GM23248 (cell line): Measurements from ENCODE around the gene ZNF367. TPM values are rescaled to one million over a fixed set of nuclear protein-coding genes. Genes with fewer than 3 reads are reported as not detected.

Experiments used
- DNase-seq: peaks from one replicate; pipeline ENCODE4 v3.0.0-alpha.2; 2015
- H2AFZ ChIP-seq: fragments of 200-600 bp; sonication (generic); 2 replicates; pipeline ENCODE4 v1.6.1; 2016; ENCODE audit warnings: antibody characterized with exemption
- H3F3A ChIP-seq: fragments of 200-600 bp; sonication (generic); 2 replicates; pipeline ENCODE4 v1.6.1; 2016; ENCODE audit warnings: mild to moderate bottlenecking, antibody characterized with exemption, mixed run types; ENCODE audit not compliant: insufficient read depth
- H3K27ac ChIP-seq: fragments of 200-600 bp; sonication (generic); 2 replicates; pipeline ENCODE4 v1.5.1; 2016; ENCODE audit warnings: mild to moderate bottlenecking
- H3K27me3 ChIP-seq: fragments of 200-600 bp; sonication (generic); replicated peaks from 2 replicates; pipeline ENCODE4 v1.6.1; 2016; ENCODE audit warnings: mild to moderate bottlenecking; ENCODE audit not compliant: insufficient read depth
- H3K36me3 ChIP-seq: fragments of 200-600 bp; sonication (generic); 2 replicates; pipeline ENCODE4 v1.6.1; 2016; ENCODE audit warnings: low read depth, mild to moderate bottlenecking
- H3K4me1 ChIP-seq: fragments of 200-600 bp; sonication (generic); 2 replicates; pipeline ENCODE4 v1.6.1; 2016; ENCODE audit warnings: mild to moderate bottlenecking; ENCODE audit not compliant: insufficient read depth
- H3K4me2 ChIP-seq: fragments of 200-600 bp; sonication (generic); one replicate; pipeline ENCODE4 v1.6.1; 2016; ENCODE audit warnings: mild to moderate bottlenecking; ENCODE audit not compliant: unreplicated experiment
- H3K4me3 ChIP-seq: fragments of 200-600 bp; sonication (generic); 2 replicates; pipeline ENCODE4 v1.5.1; 2016; ENCODE audit warnings: mild to moderate bottlenecking
- H3K79me2 ChIP-seq: fragments of 200-600 bp; sonication (generic); 2 replicates; pipeline ENCODE4 v1.6.1; 2016; ENCODE audit warnings: mild to moderate bottlenecking; ENCODE audit not compliant: insufficient read depth
- H3K9ac ChIP-seq: fragments of 200-600 bp; sonication (generic); 2 replicates; pipeline ENCODE4 v1.6.1; 2016; ENCODE audit warnings: mild to moderate bottlenecking
- H3K9me2 ChIP-seq: fragments of 200-600 bp; sonication (generic); 2 replicates; pipeline ENCODE4 v1.6.1; 2016; ENCODE audit warnings: mixed run types, mild to moderate bottlenecking, moderate library complexity; ENCODE audit not compliant: insufficient read depth
- H3K9me3 ChIP-seq: fragments of 200-600 bp; sonication (generic); one replicate; pipeline ENCODE4 v1.6.1; 2017; ENCODE audit warnings: low read depth
- H4K20me1 ChIP-seq: fragments of 200-600 bp; sonication (generic); 2 replicates; pipeline ENCODE4 v1.6.0; 2016; ENCODE audit not compliant: insufficient read depth
- EZH2 ChIP-seq: fragments of 200-600 bp; sonication (generic); IDR thresholded peaks from 2 replicates; pipeline ENCODE4 v1.6.1; 2018; ENCODE audit warnings: antibody characterized with exemption, mild to moderate bottlenecking; ENCODE audit not compliant: insufficient read depth, poor library complexity, severe bottlenecking
- EZH2phosphoT487 ChIP-seq: fragments of 200-600 bp; sonication (generic); IDR thresholded peaks from 2 replicates; pipeline ENCODE4 v1.6.1; 2018; ENCODE audit warnings: antibody characterized with exemption, moderate library complexity, mild to moderate bottlenecking, low read depth; ENCODE audit not compliant: insufficient read depth
- WGBS, 2 experiments: methylation state at CpG; one replicate each; pipeline ENCODE4 v1.1.6; 2015 to 2017; ENCODE audit warnings: low lambda C conversion rate in 2 of 2, low coverage in 1 of 2; ENCODE audit errors: missing lambda C conversion rate in 2 of 2; 5-methylcytosine and 5-hydroxymethylcytosine counted together
- in situ Hi-C: fragments of 300-500 bp; cut with MboI; formaldehyde crosslinking; loops from 2 replicates; pipeline ENCODE4 v1.15.0; 2020
- polyA plus RNA-seq: library from polyadenylated mRNA; unstranded; fragments of >200 nt; fragmentation: Nextera tagmentation; extraction: Ambion mirVana; gene quantifications from 2 replicates; pipeline ENCODE4 v1.2.1, GENCODE V29; 2016
- total RNA-seq: library from RNA; depleted of rRNA; stranded (reverse); fragments of >200 nt; shearing (Covaris generic); gene quantifications from 2 replicates; pipeline ENCODE4 v1.2.3, GENCODE V29; 2014

The ZNF367 gene
- total and polyA plus RNA-seq, 2 experiments from 2014 or later = 2.1 to 9.3 TPM

- Histone ChIP-seq H3K4me1 (peaks cover 6% of the 10 kb centered on the region), H3K27me3 (no peaks in the 10 kb centered on the region), H3K9me3 (no peaks in the 10 kb centered on the region), H3K27ac (no peak overlapping the region), H4K20me1 (no peaks in the 10 kb centered on the region; the same call in 1 of the 2 replicates), H3K9ac (no peak overlapping the region), H3F3A (peaks cover 12% of the 10 kb centered on the region), H3K9me2 (no peaks in the 10 kb centered on the region), H3K4me2 (no peak overlapping the region), H3K4me3 (no peak overlapping the region), H3K79me2 (peaks cover 12% of the 10 kb centered on the region), H2AFZ (no peak overlapping the region), H3K36me3 (no peaks in the 10 kb centered on the region)
- 75 to 81% methylated on average over 4 of the region's 4 CpGs for WGBS, 2 experiments
- DNase-seq = no peak
- no peak for TF ChIP-seq EZH2
- no peak for TF ChIP-seq EZH2phosphoT487
- in situ Hi-C loops = no loop called here
Measured at GRCh38 chr9:96381696-96382095, 36.5 kb downstream of the ZNF367 start.

GRCh38 chr9:96381125-96381524 lies 37.0 kb downstream of the ZNF367 start:
- in situ Hi-C loops = no loop called here
- no peak overlapping the region for H3K9ac ChIP-seq
- H3K4me1 ChIP-seq = peaks cover 6% of the 10 kb centered on the region
- DNase-seq = no peak
- no peak for TF ChIP-seq EZH2phosphoT487
- H3K4me2 ChIP-seq = no peak overlapping the region
- WGBS, 2 experiments = 83 to 88% methylated on average over 4 of the region's 4 CpGs
- no peak overlapping the region for H3K27ac ChIP-seq
- peaks cover 12% of the 10 kb centered on the region for H3F3A ChIP-seq
- H3K9me3 ChIP-seq = no peaks in the 10 kb centered on the region
- no peak overlapping the region for H3K4me3 ChIP-seq
- H3K79me2 ChIP-seq = peaks cover 12% of the 10 kb centered on the region
- no peak overlapping the region for H2AFZ ChIP-seq
- H3K9me2 ChIP-seq = no peaks in the 10 kb centered on the region
- no peaks in the 10 kb centered on the region; the same call in 1 of the 2 replicates for H4K20me1 ChIP-seq
- no peaks in the 10 kb centered on the region for H3K27me3 ChIP-seq
- no peaks in the 10 kb centered on the region for H3K36me3 ChIP-seq

GRCh38 chr9:96379461-96379860 lies 38.7 kb downstream of the ZNF367 start:
- DNase-seq = no peak
- Histone ChIP-seq H3K4me2 (no peak overlapping the region), H3K9me2 (no peaks in the 10 kb centered on the region), H4K20me1 (no peaks in the 10 kb centered on the region; the same call in 1 of the 2 replicates), H3K79me2 (peaks cover 12% of the 10 kb centered on the region), H2AFZ (no peak overlapping the region), H3K27me3 (no peaks in the 10 kb centered on the region), H3K9ac (no peak overlapping the region), H3K4me1 (peaks cover 6% of the 10 kb centered on the region), H3K27ac (no peak overlapping the region), H3K4me3 (no peak overlapping the region), H3K36me3 (no peaks in the 10 kb centered on the region), H3F3A (peaks cover 12% of the 10 kb centered on the region), H3K9me3 (no peaks in the 10 kb centered on the region)
- WGBS, 2 experiments = 95 to 97% methylated on average over 2 of the region's 2 CpGs
- TF ChIP-seq EZH2phosphoT487 (no peak), EZH2 (no peak)
- in situ Hi-C loops = no loop called here

GRCh38 chr9:96378187-96378586 lies 40.0 kb downstream of the ZNF367 start:
- DNase-seq = no peak
- no peaks in the 10 kb centered on the region for H3K27me3 ChIP-seq
- peaks cover 12% of the 10 kb centered on the region for H3K79me2 ChIP-seq
- H3K9me3 ChIP-seq = no peaks in the 10 kb centered on the region
- in situ Hi-C loops = no loop called here
- no peaks in the 10 kb centered on the region for H3K9me2 ChIP-seq
- no peak for TF ChIP-seq EZH2phosphoT487
- no peak for TF ChIP-seq EZH2
- no peak overlapping the region for H3K4me2 ChIP-seq
- H3F3A ChIP-seq = peaks cover 12% of the 10 kb centered on the region
- H3K9ac ChIP-seq = no peak overlapping the region
- no peaks in the 10 kb centered on the region for H3K36me3 ChIP-seq
- 95 to 98% methylated on average over 3 of the region's 3 CpGs for WGBS, 2 experiments
- no peak overlapping the region for H2AFZ ChIP-seq
- no peak overlapping the region for H3K27ac ChIP-seq
- H4K20me1 ChIP-seq = no peaks in the 10 kb centered on the region; the same call in 1 of the 2 replicates
- H3K4me3 ChIP-seq = no peak overlapping the region
- peaks cover 6% of the 10 kb centered on the region for H3K4me1 ChIP-seq
